OCI-LY7 (cell line): ENCODE results near the gene SMURF2.

ENCODE experiments used
- EZH2phosphoT487 ChIP-seq: fragments of 200-600 bp; sonication (generic); IDR thresholded peaks from 2 replicates; pipeline ENCODE4 v1.6.1; 2018; ENCODE audit warnings: low read depth, borderline replicate concordance, mild to moderate bottlenecking, mixed run types, antibody characterized with exemption, low read length, moderate library complexity, mixed read lengths
- TF ChIP-seq, protein P1 (sequence below): fragments of 200-600 bp; sonication (generic); conservative IDR thresholded peaks from 2 replicates; pipeline ENCODE4 v1.5.1; 2014; ENCODE audit warnings: mild to moderate bottlenecking, antibody characterized with exemption, low read length, moderate library complexity, mixed read lengths

DNA sequence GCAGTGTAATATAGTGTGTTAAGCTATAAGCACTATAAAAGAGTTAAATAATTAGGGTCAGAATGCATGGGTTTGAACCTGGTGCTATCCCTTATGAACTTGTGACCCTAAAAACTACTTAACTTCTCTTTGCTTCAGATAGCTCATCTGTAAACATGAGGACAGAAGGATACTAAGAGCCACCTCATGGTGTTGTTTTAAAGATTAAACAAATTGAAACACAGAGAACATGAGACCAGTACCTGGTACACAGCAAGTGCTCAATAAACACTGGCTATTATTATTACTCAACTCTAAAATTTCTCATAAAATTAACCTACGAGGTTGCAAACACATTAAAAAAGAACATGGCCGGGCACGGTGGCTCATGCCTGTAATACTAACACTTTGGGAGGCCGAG is 43.3 kb downstream of the SMURF2 start:
- TF ChIP-seq, protein P1, sequence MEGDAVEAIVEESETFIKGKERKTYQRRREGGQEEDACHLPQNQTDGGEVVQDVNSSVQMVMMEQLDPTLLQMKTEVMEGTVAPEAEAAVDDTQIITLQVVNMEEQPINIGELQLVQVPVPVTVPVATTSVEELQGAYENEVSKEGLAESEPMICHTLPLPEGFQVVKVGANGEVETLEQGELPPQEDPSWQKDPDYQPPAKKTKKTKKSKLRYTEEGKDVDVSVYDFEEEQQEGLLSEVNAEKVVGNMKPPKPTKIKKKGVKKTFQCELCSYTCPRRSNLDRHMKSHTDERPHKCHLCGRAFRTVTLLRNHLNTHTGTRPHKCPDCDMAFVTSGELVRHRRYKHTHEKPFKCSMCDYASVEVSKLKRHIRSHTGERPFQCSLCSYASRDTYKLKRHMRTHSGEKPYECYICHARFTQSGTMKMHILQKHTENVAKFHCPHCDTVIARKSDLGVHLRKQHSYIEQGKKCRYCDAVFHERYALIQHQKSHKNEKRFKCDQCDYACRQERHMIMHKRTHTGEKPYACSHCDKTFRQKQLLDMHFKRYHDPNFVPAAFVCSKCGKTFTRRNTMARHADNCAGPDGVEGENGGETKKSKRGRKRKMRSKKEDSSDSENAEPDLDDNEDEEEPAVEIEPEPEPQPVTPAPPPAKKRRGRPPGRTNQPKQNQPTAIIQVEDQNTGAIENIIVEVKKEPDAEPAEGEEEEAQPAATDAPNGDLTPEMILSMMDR: no peak
- no peak for TF ChIP-seq EZH2phosphoT487
